Activated B cell treated with CpG ODN at 0.5 μM for 24 hours (primary cell): Measurements from ENCODE around the gene SSR1. TPM values are rescaled to one million over a fixed set of nuclear protein-coding genes. Genes with fewer than 3 reads are reported as not detected.
"Not testable (repeated sequence)": the region's sequence is repeated elsewhere in the genome, so short reads cannot be mapped to it uniquely, and the experiment has no call there.

ENCODE experiments used
- ATAC-seq: fragments of 200-7000 bp; cut with Tn5 transposase; one replicate; pipeline ENCODE4 v1.10.0; 2021; ENCODE audit warnings: low read depth, mild to moderate bottlenecking, moderate library complexity
- CTCF ChIA-PET: fragments of 350-600 bp; sonication (Branson Sonifier 250); formaldehyde crosslinking; loops from one replicate; lab custom pipeline; 2021; ENCODE audit warnings: antibody characterized with exemption; lab: Charles Lee
- POLR2A ChIA-PET: fragments of 350-600 bp; sonication (Branson Sonifier 250); formaldehyde crosslinking; loops from one replicate; lab custom pipeline; 2021; ENCODE audit warnings: antibody characterized with exemption; lab: Charles Lee
- DNase-seq: peaks from one replicate; pipeline ENCODE4 v3.0.0; 2022
- H3K27ac Mint-ChIP-seq: one replicate; pipeline ENCODE4 v1.8.0; 2020; ENCODE audit warnings: mixed read lengths
- H3K27me3 Mint-ChIP-seq: one replicate; pipeline ENCODE4 v1.8.0; 2021; ENCODE audit warnings: mixed read lengths
- H3K36me3 Mint-ChIP-seq: one replicate; pipeline ENCODE4 v1.8.0; 2021; ENCODE audit warnings: low read depth, mixed read lengths
- H3K4me1 Mint-ChIP-seq: one replicate; pipeline ENCODE4 v1.8.0; 2021; ENCODE audit warnings: mixed read lengths
- H3K4me3 Mint-ChIP-seq: one replicate; pipeline ENCODE4 v1.8.0; 2020; ENCODE audit warnings: mild to moderate bottlenecking, mixed read lengths
- H3K9me3 Mint-ChIP-seq: one replicate; pipeline ENCODE4 v1.8.0; 2020; ENCODE audit warnings: mixed read lengths
- intact Hi-C: fragments of 100-400 bp; cut with micrococcal nuclease; formaldehyde crosslinking; loops from one replicate; pipeline ENCODE4 v1.15.1; 2024
- total RNA-seq: library from RNA; stranded (reverse); gene quantifications from 2 replicates; pipeline ENCODE4 v1.2.3, GENCODE V29; 2022
- TF ChIP-seq, protein P1 (sequence below): fragments of 200-600 bp; IDR thresholded peaks from one replicate; pipeline ENCODE4 v1.8.0; 2022; ENCODE audit warnings: antibody characterized with exemption, mild to moderate bottlenecking

The SSR1 gene
- total RNA-seq, 1 donor from 2014 or later = 86.7 TPM

DNA sequence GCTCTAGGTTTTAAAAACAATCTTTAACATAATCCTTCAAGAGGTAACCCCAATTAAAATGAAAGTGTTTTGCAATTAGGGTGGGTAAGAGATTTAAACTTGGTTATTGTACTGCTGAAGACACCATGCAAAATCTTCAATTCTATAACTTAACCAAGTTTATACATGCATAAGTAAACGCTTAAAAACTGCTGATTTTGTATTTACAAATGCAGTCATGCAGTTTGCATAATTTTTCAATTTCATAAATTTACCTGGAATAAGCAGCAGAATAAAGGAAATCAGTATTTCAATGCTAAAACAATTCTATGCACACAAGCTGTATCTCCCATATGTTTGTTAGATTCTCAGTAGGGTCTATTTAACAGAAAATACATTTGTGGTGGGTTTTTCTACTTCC is 22.9 kb downstream of the SSR1 start:
- no peaks in the 10 kb centered on the region for H3K27me3 Mint-ChIP-seq
- H3K4me3 Mint-ChIP-seq = no peak overlapping the region
- H3K4me1 Mint-ChIP-seq = no peaks in the 10 kb centered on the region
- peaks cover 86% of the 10 kb centered on the region for H3K36me3 Mint-ChIP-seq
- no peak overlapping the region for H3K27ac Mint-ChIP-seq
- no peak for DNase-seq
- ATAC-seq = no peak
- H3K9me3 Mint-ChIP-seq = no peaks in the 10 kb centered on the region
- intact Hi-C loops = no loop called here
- ChIA-PET CTCF (no interaction called here), POLR2A (no interaction called here)
- TF ChIP-seq, protein P1, sequence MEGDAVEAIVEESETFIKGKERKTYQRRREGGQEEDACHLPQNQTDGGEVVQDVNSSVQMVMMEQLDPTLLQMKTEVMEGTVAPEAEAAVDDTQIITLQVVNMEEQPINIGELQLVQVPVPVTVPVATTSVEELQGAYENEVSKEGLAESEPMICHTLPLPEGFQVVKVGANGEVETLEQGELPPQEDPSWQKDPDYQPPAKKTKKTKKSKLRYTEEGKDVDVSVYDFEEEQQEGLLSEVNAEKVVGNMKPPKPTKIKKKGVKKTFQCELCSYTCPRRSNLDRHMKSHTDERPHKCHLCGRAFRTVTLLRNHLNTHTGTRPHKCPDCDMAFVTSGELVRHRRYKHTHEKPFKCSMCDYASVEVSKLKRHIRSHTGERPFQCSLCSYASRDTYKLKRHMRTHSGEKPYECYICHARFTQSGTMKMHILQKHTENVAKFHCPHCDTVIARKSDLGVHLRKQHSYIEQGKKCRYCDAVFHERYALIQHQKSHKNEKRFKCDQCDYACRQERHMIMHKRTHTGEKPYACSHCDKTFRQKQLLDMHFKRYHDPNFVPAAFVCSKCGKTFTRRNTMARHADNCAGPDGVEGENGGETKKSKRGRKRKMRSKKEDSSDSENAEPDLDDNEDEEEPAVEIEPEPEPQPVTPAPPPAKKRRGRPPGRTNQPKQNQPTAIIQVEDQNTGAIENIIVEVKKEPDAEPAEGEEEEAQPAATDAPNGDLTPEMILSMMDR = no peak

DNA sequence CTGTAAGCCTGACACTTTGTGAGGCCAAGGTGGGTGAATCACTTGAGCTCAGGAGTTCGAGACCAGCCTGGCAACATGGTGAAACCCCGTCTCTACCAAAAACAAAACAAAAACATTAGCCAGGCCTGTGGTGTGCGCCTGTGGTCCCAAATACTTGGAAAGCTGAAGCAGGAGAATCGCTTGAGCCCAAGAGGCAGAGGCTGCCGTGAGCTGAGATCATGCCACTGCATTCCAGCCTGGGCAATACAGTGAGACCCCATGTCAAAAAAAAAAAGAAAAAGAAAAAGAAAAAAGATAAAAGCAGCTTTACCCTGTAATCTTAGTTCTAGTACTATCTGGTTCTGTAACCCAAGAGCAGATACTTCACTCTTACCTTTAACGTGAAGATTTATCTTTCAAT is 27.6 kb downstream of the SSR1 start:
- Mint-ChIP-seq H3K4me3 (no peak overlapping the region), H3K27ac (no peak overlapping the region), H3K4me1 (peaks cover 15% of the 10 kb centered on the region), H3K27me3 (no peaks in the 10 kb centered on the region), H3K36me3 (peaks cover 61% of the 10 kb centered on the region), H3K9me3 (no peaks in the 10 kb centered on the region)
- DNase-seq = no peak
- ChIA-PET CTCF (interaction anchor here (1.1 to 1.6 kb wide), 2 partner anchors 12 to 609 kb away, joined by 3 read pairs; no protein-coding TSS in a partner anchor), POLR2A (interaction anchor here (0.9 kb wide), 1 partner anchor 27 kb away, joined by 3 read pairs; no protein-coding TSS in a partner anchor)
- no peak for ATAC-seq
- TF ChIP-seq, protein P1 = no peak
- intact Hi-C loops = no loop called here

GRCh38 chr6:7283676-7284075 is 29.3 kb downstream of the SSR1 start:
- intact Hi-C loops = no loop called here
- Mint-ChIP-seq H3K4me3 (no peak overlapping the region), H3K27me3 (no peaks in the 10 kb centered on the region), H3K4me1 (peaks cover 19% of the 10 kb centered on the region), H3K27ac (no peak overlapping the region), H3K9me3 (no peaks in the 10 kb centered on the region), H3K36me3 (peaks cover 46% of the 10 kb centered on the region)
- DNase-seq = no peak
- POLR2A ChIA-PET = no interaction called here
- ATAC-seq = no peak
- CTCF ChIA-PET = interaction anchor here (0.8 kb wide), 1 partner anchor 776 kb away, joined by 3 read pairs; no protein-coding TSS in a partner anchor
- TF ChIP-seq, protein P1 = no peak

DNA sequence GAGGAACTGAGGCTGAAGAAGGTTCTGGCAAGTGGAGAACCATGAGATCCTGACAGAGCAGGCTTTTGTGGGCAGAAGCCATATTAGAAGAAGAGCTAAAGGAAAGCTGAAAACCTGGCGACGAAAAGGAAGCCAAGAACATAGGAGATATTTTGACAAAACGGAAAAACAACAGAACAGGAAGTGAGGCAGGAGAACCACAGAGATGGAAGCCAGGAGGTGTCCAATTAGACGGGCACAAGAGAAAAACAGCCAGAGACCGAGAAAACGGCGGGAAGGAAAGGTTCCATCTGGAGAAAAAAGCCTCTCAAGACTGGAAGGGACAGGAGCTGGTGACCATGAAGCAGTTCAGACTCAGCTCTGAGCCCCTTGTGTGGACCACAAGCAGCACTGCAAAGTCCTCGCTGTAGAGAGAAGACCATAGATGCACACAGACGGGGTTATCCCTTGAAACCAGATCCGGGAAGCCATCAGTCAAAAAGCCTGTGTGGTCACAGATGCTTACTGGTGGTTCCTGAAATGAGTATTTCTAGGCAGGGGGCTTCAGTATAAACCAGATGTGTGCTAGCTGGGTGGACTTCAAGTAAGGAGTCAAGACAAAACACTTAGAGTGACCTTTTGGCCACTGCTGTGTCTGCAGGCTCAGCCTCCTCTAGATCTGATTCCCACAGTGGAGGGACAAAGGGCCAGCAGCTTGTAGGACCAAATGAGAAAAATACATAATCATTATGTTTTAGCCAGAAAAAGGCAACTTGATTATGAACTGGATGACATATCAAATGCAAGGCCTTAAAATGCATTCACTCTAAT is 30.7 kb downstream of the SSR1 start:
- peaks cover 35% of the 10 kb centered on the region for H3K36me3 Mint-ChIP-seq
- TF ChIP-seq, protein P1 = no peak
- H3K27ac Mint-ChIP-seq = peak overlapping the region; percentile 41
- ChIA-PET POLR2A (no interaction called here), CTCF (no interaction called here)
- no peak for DNase-seq
- H3K9me3 Mint-ChIP-seq = no peaks in the 10 kb centered on the region
- intact Hi-C loops = no loop called here
- H3K27me3 Mint-ChIP-seq = no peaks in the 10 kb centered on the region
- no peak overlapping the region for H3K4me3 Mint-ChIP-seq
- ATAC-seq = no peak
- H3K4me1 Mint-ChIP-seq = peaks cover 32% of the 10 kb centered on the region

DNA sequence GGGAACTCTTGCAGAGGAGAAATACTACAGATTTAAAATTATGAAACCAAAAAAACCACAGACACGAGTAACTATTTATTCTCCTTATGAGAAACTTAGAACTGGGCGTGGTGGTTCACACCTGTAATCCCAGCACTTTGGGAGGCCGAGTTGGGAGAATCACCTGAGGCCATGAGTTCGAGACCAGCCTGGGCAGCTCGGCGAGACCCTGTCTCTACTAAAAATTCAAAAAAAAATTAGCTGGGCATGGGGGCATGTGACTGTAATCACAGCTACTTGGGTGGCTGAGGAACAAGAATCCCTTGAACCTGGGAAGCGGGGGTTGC is 36.8 kb downstream of the SSR1 start:
- POLR2A ChIA-PET = interaction anchor here (2.2 to 5.3 kb wide), 3 partner anchors 36 to 314 kb away, joined by 11 to 75 read pairs (median 19); partner anchors contain the start of genes CAGE1, RIOK1, SNRNP48 and SSR1
- Mint-ChIP-seq H3K9me3 (no peaks in the 10 kb centered on the region), H3K4me3 (peak overlapping the region; percentile 53), H3K27me3 (no peaks in the 10 kb centered on the region), H3K27ac (peak overlapping the region; percentile 67), H3K36me3 (peaks cover 4% of the 10 kb centered on the region), H3K4me1 (peaks cover 36% of the 10 kb centered on the region)
- CTCF ChIA-PET = interaction anchor here (0.7 to 4.3 kb wide), 20 partner anchors 10 to 943 kb away, joined by 3 to 56 read pairs (median 4); partner anchors contain the start of genes CAGE1, RIOK1 and SNRNP48
- TF ChIP-seq, protein P1 = no peak
- intact Hi-C loops = loop anchor here (1.0 to 5.0 kb wide), 6 partner anchors 63 to 783 kb away; partner anchors contain the start of gene SNRNP48
- no peak for DNase-seq
- ATAC-seq = no peak

DNA sequence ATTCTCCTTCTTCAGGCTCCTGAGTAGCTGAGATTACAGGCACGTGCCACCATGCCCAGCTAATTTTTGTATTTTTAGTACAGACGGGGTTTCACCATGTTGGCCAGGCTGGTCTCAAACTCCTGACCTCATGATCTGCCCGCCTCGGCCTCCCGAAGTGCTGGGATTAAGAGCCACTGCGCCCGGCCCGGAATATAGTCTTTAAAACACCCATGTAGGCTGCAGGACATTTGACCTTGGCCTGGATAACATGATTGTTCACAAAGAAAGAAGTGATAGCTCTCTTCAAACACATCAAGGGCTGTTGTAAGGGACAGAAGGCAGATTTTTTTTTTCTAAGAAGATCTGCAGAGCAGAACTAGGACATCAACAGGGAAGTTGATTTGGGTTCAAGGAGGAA is 38.5 kb downstream of the SSR1 start:
- H3K4me3 Mint-ChIP-seq, DNase-seq, H3K9me3 Mint-ChIP-seq, ATAC-seq, H3K36me3 Mint-ChIP-seq, H3K27me3 Mint-ChIP-seq, H3K27ac Mint-ChIP-seq, intact Hi-C loops: not testable (repeated sequence)
- CTCF ChIA-PET = interaction anchor here (2.9 to 4.3 kb wide), 3 partner anchors 9 to 341 kb away, joined by 11 to 56 read pairs (median 39); partner anchors contain the start of genes CAGE1 and RIOK1
- POLR2A ChIA-PET = interaction anchor here (5.3 kb wide), 1 partner anchor 115 kb away, joined by 75 read pairs; the partner anchor contains the start of genes CAGE1 and RIOK1
- peaks cover 33% of the 10 kb centered on the region for H3K4me1 Mint-ChIP-seq
